Caki2 (cell line): ENCODE data around the gene LPP. TPM values are rescaled to one million over a fixed set of nuclear protein-coding genes. Genes with fewer than 3 reads are reported as not detected.
"Not testable (repeated sequence)": the region's sequence is repeated elsewhere in the genome, so short reads cannot be mapped to it uniquely, and the experiment has no call there.

Source experiments
- DNase-seq: peaks from one replicate; pipeline ENCODE4 v3.0.0-alpha.2; 2015; ENCODE audit warnings: low read depth
- in situ Hi-C: cut with HindIII; loops from 2 replicates; pipeline ENCODE4 v1.10.0; 2016; ENCODE audit warnings: low sequenced_read_pairs, low pct_unique_long_range_greater_than_20kb, mixed read lengths
- total RNA-seq: library from RNA; depleted of rRNA; stranded (reverse); fragments of >200 nt; shearing (Covaris generic); gene quantifications from 2 replicates; pipeline ENCODE4 v1.2.3, GENCODE V29; 2014; ENCODE audit warnings: low replicate concordance

LPP gene
- total RNA-seq, 1 experiment from 2014 or later = 9.2 TPM

DNA sequence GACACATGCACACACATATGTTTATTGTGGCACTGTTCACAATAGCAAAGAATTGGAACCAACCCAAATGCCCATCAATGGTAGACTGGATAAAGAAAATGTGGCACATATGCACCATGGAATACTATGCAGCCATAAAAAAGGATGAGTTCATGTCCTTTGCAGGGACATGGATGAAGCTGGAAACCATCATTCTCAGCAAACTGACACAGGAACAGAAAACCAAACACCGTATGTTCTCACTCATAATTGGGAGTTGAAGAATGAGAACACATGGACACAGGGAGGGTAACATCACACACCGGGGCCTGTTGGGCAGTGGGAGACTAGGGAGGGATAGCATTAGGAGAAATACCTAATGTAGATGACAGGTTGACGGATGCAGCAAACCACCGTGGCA is 291.2 kb downstream of the LPP start:
- DNase-seq, in situ Hi-C loops: not testable (repeated sequence)

DNA sequence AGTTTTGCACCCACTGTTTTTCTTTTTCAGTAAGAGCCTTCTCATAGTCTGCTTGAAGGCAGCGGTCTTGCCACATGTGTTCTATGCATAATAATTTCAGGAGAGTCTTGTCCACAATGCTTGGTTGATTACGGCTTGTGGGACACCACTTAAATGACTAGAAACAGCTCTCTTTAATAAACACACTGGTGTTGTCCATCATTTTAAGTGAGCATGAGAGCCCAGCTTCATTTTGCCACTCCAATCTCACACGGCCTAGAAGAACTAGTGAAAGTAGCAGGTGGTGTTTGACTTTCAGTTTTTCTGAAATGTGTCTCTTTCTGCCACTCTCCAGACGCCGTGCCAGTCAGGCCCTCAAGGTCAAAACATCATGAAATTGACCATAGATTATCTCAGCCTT is 292.1 kb downstream of the LPP start:
- no peak for DNase-seq
- in situ Hi-C loops = no loop called here

- DNase-seq = no peak
- in situ Hi-C loops = no loop called here
Observed at GRCh38 chr3:188446766-188447165, 292.8 kb downstream of the LPP start.

GRCh38 chr3:188448813-188449212 is 294.9 kb downstream of the LPP start:
- in situ Hi-C loops = no loop called here

DNA sequence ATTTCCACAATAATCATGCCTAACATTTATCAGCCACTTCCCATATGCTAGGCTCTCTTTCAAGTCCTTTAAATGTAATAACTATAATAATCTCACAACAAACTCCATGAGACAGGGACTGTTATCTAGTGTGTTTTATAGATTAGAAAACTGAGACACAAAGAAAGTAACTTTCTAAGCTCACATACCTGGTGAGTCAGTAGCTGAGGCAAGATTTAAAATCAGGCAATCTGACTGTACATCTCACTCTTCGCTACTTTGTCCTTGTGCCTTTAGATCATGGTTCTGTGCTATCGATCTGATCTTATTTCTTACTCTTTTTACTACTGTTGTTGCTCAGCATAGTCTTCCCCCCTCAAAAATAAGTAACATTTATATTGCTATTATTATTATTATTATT is 295.5 kb downstream of the LPP start:
- in situ Hi-C loops = no loop called here
- no peak for DNase-seq

More at GRCh38 chr3:188448813-188449212, 294.9 kb downstream of the LPP start:
- DNase-seq = no peak

DNA sequence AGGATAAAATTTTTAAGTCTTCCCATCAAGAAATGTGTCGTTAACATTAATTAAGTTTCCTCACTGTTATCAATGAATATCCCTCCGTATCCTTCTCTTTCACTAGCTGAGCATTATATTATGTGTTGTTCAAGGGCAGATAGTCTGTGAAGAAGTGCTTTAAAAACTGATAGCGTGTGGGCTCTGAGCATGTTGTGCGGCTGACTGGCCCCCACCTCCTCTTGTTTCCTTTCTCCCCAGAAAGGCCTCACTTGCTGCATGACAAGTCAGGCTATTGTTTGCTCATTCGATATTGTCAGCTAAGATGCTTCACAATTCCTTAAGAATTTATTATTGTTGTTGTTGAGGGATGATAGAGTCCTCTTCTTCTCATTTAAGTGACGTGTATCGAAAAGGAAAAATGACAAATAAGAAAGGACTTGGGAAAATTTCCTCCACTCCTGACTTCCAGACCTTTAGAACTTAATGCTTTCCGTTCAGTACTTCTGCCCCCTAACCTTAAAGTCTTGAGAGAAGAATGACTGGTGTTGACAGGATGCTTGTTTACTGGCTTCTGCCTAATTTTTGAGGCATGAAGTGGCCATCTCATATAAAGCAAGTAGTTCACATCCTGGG is 298.3 kb downstream of the LPP start:
- DNase-seq = no peak
- in situ Hi-C loops = no loop called here

DNA sequence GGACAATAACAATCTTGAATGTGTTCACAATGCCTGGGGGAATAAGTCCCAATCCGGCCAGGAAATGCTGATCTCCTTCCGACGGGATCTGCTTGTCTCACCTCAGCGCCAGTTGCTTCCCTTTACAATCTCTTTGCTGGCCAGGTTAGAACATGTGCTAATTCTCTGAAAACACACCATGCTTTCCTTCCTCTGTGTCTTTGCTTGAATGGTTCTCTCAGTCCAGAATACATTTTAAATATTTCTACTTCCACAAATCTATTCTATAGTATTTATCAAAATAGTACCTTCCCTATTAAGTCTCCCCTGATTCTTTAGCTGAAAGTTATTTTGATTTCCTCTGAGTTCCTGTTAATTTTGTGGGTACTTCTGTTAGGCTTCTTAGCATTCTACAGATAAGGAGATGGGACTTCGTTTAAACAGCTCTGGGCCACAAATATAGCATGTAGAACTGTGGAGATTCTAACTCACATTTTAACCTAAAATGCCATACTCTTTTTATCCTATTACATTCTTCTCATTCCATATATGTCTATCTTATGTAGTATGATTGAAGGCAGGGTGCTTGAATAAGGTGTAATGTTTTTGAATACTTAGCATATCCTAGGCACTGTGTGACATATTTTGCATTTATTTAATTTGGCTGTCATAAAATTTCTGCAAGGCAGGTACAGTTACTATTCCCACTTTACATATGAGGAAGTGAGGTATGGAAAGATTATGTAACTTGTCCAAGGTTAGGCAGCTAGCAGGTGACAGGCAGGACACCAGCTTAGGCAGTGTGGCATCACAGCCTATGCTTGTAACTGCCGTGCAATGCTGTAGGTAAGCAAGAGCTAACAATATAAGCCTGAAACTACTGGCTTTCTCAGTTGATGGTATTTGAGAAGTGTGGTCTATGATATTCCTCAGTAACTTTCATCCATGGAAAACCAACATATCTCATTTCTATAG is 299.8 kb downstream of the LPP start:
- no peak for DNase-seq
- in situ Hi-C loops = no loop called here

- in situ Hi-C loops = no loop called here
- DNase-seq = no peak
Observed at GRCh38 chr3:188455748-188456147, 301.8 kb downstream of the LPP start.

- DNase-seq = no peak
- in situ Hi-C loops = no loop called here
Observed at GRCh38 chr3:188458756-188459155, 304.8 kb downstream of the LPP start.

- in situ Hi-C loops = no loop called here
Observed at GRCh38 chr3:188465311-188465710, 311.4 kb downstream of the LPP start.

GRCh38 chr3:188468196-188468595 is 314.2 kb downstream of the LPP start:
- in situ Hi-C loops = no loop called here
- DNase-seq = no peak

More at GRCh38 chr3:188465311-188465710, 311.4 kb downstream of the LPP start:
- DNase-seq = no peak

DNA sequence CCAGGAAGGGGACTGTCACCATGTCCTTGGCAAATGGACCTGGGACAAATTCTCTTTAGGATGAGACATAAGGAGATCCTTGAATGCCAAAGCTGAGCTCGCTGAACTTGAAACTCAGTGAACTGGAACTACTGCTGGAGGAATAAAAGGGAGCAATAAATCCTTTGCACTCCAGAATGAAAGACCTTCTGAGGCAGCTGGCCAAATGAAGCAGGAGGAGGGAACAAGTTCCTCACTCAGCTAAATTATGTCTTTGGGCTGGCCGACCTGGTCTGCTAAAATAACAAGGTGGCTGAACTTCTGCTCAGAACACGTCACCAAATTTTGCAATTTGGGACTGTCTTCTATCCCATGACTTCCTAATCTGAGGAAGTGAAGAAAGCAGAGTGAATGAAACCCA is 314.7 kb downstream of the LPP start:
- in situ Hi-C loops = no loop called here
- peak; percentile 93 for DNase-seq

GRCh38 chr3:188469228-188469885 is 315.4 kb downstream of the LPP start:
- DNase-seq = peak; percentile 86
- in situ Hi-C loops = no loop called here

DNA sequence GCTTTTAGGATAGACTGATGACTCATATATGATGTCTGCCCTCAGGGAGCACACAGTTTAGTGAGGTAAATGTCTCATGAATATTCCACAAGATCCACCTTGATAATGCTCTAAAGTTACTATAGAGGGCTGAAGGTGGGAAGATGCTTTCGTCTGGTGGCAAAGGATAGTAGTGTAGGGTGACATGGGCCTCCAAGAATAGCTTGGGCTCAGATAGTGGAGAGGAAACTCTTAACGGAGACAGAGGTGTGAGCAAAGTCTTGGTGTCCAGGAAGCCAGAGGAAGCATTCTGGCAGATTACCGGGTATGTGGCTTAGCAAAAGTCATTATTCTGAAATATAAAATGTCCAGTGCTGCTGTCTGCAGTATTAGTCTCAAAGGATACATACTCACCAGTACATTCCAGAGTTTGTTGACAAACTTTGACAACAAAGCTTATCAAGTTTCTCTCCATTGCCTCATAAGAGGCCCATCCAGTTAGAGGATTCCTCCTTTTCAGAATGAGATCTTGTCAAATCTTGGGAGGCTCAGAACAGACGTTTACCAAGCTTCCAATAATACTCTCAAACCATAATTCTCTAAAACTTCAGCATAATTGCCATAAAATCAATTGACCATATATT is 316.7 kb downstream of the LPP start:
- DNase-seq = no peak
- in situ Hi-C loops = no loop called here

GRCh38 chr3:188471723-188472122 is 317.8 kb downstream of the LPP start:
- in situ Hi-C loops = no loop called here
- no peak for DNase-seq

DNA sequence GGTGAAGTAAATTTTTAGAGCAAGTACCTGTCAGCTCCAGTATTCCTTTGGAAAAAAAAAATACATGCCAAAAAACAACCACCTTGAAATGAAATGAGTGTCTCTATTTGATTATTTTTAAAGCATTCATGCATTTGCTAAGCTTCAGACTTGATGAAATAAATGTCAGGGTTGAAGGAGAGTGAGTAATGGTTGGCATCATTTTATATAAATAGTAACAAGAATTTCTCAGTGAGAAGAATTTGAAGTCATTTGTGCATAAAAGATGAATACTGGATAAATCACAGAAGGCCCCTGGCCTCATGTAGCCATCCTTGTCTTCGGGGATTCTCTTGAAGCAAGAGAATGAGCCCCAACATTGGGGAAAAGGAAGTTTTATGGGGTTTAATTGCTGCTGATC is 318.4 kb downstream of the LPP start:
- in situ Hi-C loops = no loop called here
- peak; percentile 62 for DNase-seq

DNA sequence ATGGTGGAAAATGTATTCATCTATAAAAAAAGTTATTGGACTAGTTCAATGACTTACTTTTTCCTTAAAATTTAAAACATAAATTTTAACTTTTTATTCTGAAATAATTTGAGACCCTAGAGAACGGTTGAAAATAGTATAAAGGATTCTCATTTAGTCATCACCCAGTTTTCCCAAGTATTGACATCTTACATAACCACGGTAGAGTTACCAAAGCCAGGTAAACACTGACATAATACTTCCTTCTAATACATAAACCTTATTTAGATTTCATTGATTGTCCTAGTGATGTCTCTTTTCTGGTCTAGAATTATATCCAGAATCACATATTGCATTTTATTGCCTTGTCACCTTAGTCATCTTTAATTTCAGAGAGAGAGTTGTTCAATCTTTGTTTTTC is 319.1 kb downstream of the LPP start:
- no peak for DNase-seq

GRCh38 chr3:188473591-188474288 is 319.8 kb downstream of the LPP start:
- in situ Hi-C loops = no loop called here
- no peak for DNase-seq

More for the DNA sequence above, 319.1 kb downstream of the LPP start:
- in situ Hi-C loops = no loop called here
